WTC11 (cell line): ENCODE results near the gene CBX2. TPM values are rescaled to one million over a fixed set of nuclear protein-coding genes. Genes with fewer than 3 reads are reported as not detected.

Experiments
- ATAC-seq: fragments of 200-7000 bp; cut with Tn5 transposase; 2 replicates; pipeline ENCODE4 v1.10.0; 2021; ENCODE audit warnings: mild to moderate bottlenecking, moderate library complexity
- CTCF ChIA-PET: fragments of 300-600 bp; sonication (Branson Sonifier 250); formaldehyde crosslinking; loops from one replicate; lab custom pipeline; 2021; ENCODE audit warnings: antibody characterized with exemption; lab: Charles Lee
- POLR2A ChIA-PET: fragments of 350-600 bp; sonication (Branson Sonifier 250); formaldehyde crosslinking; loops from one replicate; lab custom pipeline; 2021; ENCODE audit warnings: antibody characterized with exemption; lab: Charles Lee
- DNase-seq: peaks from one replicate; pipeline ENCODE4 v3.0.0; 2021; ENCODE audit warnings: low spot score
- H3K27ac Mint-ChIP-seq: 2 replicates; pipeline ENCODE4 v1.8.0; 2021; ENCODE audit warnings: mixed read lengths
- H3K27me3 Mint-ChIP-seq: 2 replicates; pipeline ENCODE4 v1.8.0; 2021; ENCODE audit warnings: low read depth, mild to moderate bottlenecking, moderate library complexity, mixed read lengths
- H3K36me3 Mint-ChIP-seq: 2 replicates; pipeline ENCODE4 v1.8.0; 2021; ENCODE audit warnings: mixed read lengths
- H3K4me1 Mint-ChIP-seq: 2 replicates; pipeline ENCODE4 v1.8.0; 2022; ENCODE audit warnings: mixed read lengths
- H3K4me3 Mint-ChIP-seq: 2 replicates; pipeline ENCODE4 v1.8.0; 2021; ENCODE audit warnings: mild to moderate bottlenecking, moderate library complexity, mixed read lengths
- H3K9me3 Mint-ChIP-seq: 2 replicates; pipeline ENCODE4 v1.8.0; 2021; ENCODE audit warnings: mixed read lengths
- CBFB ChIP-seq: sonication (generic); formaldehyde crosslinking; IDR thresholded peaks from 2 replicates; pipeline ENCODE4 v1.8.1; 2022; ENCODE audit warnings: mild to moderate bottlenecking, low read depth, missing genetic modification reagents
- CDX4 ChIP-seq: fragments of 250-450 bp; sonication (Bioruptor Pico); IDR thresholded peaks from 2 replicates; pipeline ENCODE4 v1.9.0; 2021; ENCODE audit warnings: moderate library complexity, mild to moderate bottlenecking, inconsistent platforms, borderline replicate concordance
- CREB1 ChIP-seq: sonication (generic); formaldehyde crosslinking; IDR thresholded peaks from 2 replicates; pipeline ENCODE4 v1.8.0; 2023; ENCODE audit warnings: mild to moderate bottlenecking, missing genetic modification reagents
- EMX1 ChIP-seq: fragments of 250-450 bp; sonication (Bioruptor Pico); IDR thresholded peaks from 2 replicates; pipeline ENCODE4 v1.8.0; 2021; ENCODE audit warnings: mild to moderate bottlenecking
- FOXJ3 ChIP-seq: sonication (generic); formaldehyde crosslinking; IDR thresholded peaks from 2 replicates; pipeline ENCODE4 v1.9.0; 2021; ENCODE audit warnings: missing genetic modification reagents, mild to moderate bottlenecking, borderline replicate concordance
- GTF2I ChIP-seq: fragments of 250-450 bp; sonication (Bioruptor Pico); conservative IDR thresholded peaks from 2 replicates; pipeline ENCODE4 v1.4.0; 2021; ENCODE audit warnings: mild to moderate bottlenecking
- HMGXB4 ChIP-seq: sonication (generic); formaldehyde crosslinking; IDR thresholded peaks from 2 replicates; pipeline ENCODE4 v1.8.1; 2023; ENCODE audit warnings: mild to moderate bottlenecking, moderate library complexity, missing genetic modification reagents
- IRF2 ChIP-seq: sonication (generic); formaldehyde crosslinking; IDR thresholded peaks from 2 replicates; pipeline ENCODE4 v1.8.0; 2022; ENCODE audit warnings: low read depth, missing genetic modification reagents, borderline replicate concordance
- JUN ChIP-seq: sonication (generic); formaldehyde crosslinking; IDR thresholded peaks from 2 replicates; pipeline ENCODE4 v1.8.0; 2023; ENCODE audit warnings: mild to moderate bottlenecking, missing genetic modification reagents
- MAX ChIP-seq: sonication (generic); formaldehyde crosslinking; IDR thresholded peaks from 2 replicates; pipeline ENCODE4 v1.8.0; 2022; ENCODE audit warnings: mild to moderate bottlenecking, missing genetic modification reagents
- MXD4 ChIP-seq: fragments of 250-450 bp; sonication (Bioruptor Pico); IDR thresholded peaks from 2 replicates; pipeline ENCODE4 v1.8.0; 2021; ENCODE audit warnings: mild to moderate bottlenecking, moderate library complexity, borderline replicate concordance
- NFE2L1 ChIP-seq: sonication (generic); formaldehyde crosslinking; IDR thresholded peaks from 2 replicates; pipeline ENCODE4 v1.8.1; 2023; ENCODE audit warnings: missing genetic modification reagents
- NR3C1 ChIP-seq: sonication (generic); formaldehyde crosslinking; conservative IDR thresholded peaks from 2 replicates; pipeline ENCODE4 v1.8.1; 2023; ENCODE audit warnings: low read depth, mild to moderate bottlenecking, missing genetic modification reagents
- SMAD3 ChIP-seq: sonication (generic); formaldehyde crosslinking; IDR thresholded peaks from 2 replicates; pipeline ENCODE4 v1.8.0; 2022; ENCODE audit warnings: missing genetic modification reagents, mild to moderate bottlenecking, borderline replicate concordance
- SMAD4 ChIP-seq: sonication (generic); formaldehyde crosslinking; IDR thresholded peaks from 2 replicates; pipeline ENCODE4 v1.8.0; 2022; ENCODE audit warnings: mild to moderate bottlenecking, missing genetic modification reagents
- USF1 ChIP-seq: sonication (generic); formaldehyde crosslinking; IDR thresholded peaks from 2 replicates; pipeline ENCODE4 v1.8.0; 2022; ENCODE audit warnings: mild to moderate bottlenecking, missing genetic modification reagents
- ZBTB21 ChIP-seq: sonication (generic); formaldehyde crosslinking; IDR thresholded peaks from 2 replicates; pipeline ENCODE4 v1.8.1; 2023; ENCODE audit warnings: mild to moderate bottlenecking, missing genetic modification reagents, borderline replicate concordance
- ZNF219 ChIP-seq: sonication (generic); formaldehyde crosslinking; IDR thresholded peaks from 2 replicates; pipeline ENCODE4 v1.8.0; 2023; ENCODE audit warnings: missing genetic modification reagents, mild to moderate bottlenecking, borderline replicate concordance
- ZNF232 ChIP-seq: sonication (generic); formaldehyde crosslinking; IDR thresholded peaks from 2 replicates; pipeline ENCODE4 v1.8.0; 2022; ENCODE audit warnings: mild to moderate bottlenecking, missing genetic modification reagents
- ZNF281 ChIP-seq: sonication (generic); formaldehyde crosslinking; IDR thresholded peaks from 2 replicates; pipeline ENCODE4 v1.8.0; 2023; ENCODE audit warnings: mild to moderate bottlenecking, missing genetic modification reagents
- ZNF396 ChIP-seq: fragments of 250-450 bp; sonication (Bioruptor Pico); IDR thresholded peaks from 2 replicates; pipeline ENCODE4 v1.8.0; 2021; ENCODE audit warnings: mild to moderate bottlenecking, moderate library complexity, borderline replicate concordance
- ZNF423 ChIP-seq: fragments of 250-450 bp; sonication (Bioruptor Pico); IDR thresholded peaks from 2 replicates; pipeline ENCODE4 v2.1.2; 2022; ENCODE audit warnings: mild to moderate bottlenecking, moderate library complexity
- total RNA-seq: library from RNA; stranded (reverse); gene quantifications from 3 replicates; pipeline ENCODE4 v1.2.3, GENCODE V29; 2021

CBX2 gene
- total RNA-seq, 1 experiment from 2014 or later, result 85.5 TPM

GRCh38 chr17:79785017-79785899, 7.3 kb downstream of the CBX2 start:
- H3K36me3 Mint-ChIP-seq, result peaks cover 40% of the 10 kb centered on the region

GRCh38 chr17:79785900-79786810, 8.2 kb downstream of the CBX2 start:
- H3K9me3 Mint-ChIP-seq, result no peaks in the 10 kb centered on the region
- no peak for TF ChIP-seq JUN
- no peak for TF ChIP-seq CDX4 (CRISPR knock-in tag)
- no peak for TF ChIP-seq MAX
- TF ChIP-seq HMGXB4, result no peak
- TF ChIP-seq ZNF396 (CRISPR knock-in tag), result no peak
- TF ChIP-seq EMX1 (CRISPR knock-in tag), result no peak
- no peak for TF ChIP-seq NR3C1
- no peak for TF ChIP-seq NFE2L1 (CRISPR knock-in tag)
- TF ChIP-seq ZNF232, result no peak
- no peak for TF ChIP-seq FOXJ3 (CRISPR knock-in tag)
- no peak for TF ChIP-seq ZNF423 (CRISPR knock-in tag)
- no peak for TF ChIP-seq USF1 (CRISPR knock-in tag)
- no peak for TF ChIP-seq SMAD4 (CRISPR knock-in tag)
- TF ChIP-seq SMAD3 (CRISPR knock-in tag), result no peak
- TF ChIP-seq GTF2I (CRISPR knock-in tag), result no peak
- TF ChIP-seq ZNF219, result no peak
- no peak for TF ChIP-seq ZNF281 (CRISPR knock-in tag)
- no peak for TF ChIP-seq CBFB (CRISPR knock-in tag)
- TF ChIP-seq CREB1 (CRISPR knock-in tag), result no peak
- no peak for TF ChIP-seq ZBTB21 (CRISPR knock-in tag)

More at GRCh38 chr17:79785017-79785899, 7.3 kb downstream of the CBX2 start:
- ChIA-PET CTCF (interaction anchor here (0.8 to 2.8 kb wide), 3 partner anchors 12 to 50 kb away, joined by 3 to 15 read pairs (median 3); partner anchors contain the start of gene CBX8), POLR2A (interaction anchor here (0.9 kb wide), 1 partner anchor 11 kb away, joined by 3 read pairs; no protein-coding TSS in a partner anchor)
- no peak for TF ChIP-seq MXD4 (CRISPR knock-in tag)
- no peak for TF ChIP-seq ZNF423 (CRISPR knock-in tag)
- no peak for TF ChIP-seq IRF2 (CRISPR knock-in tag)
- no peak overlapping the region for H3K27ac Mint-ChIP-seq
- ATAC-seq, result no peak
- peaks cover 47% of the 10 kb centered on the region for H3K4me1 Mint-ChIP-seq
- no peak for DNase-seq
- peaks cover 38% of the 10 kb centered on the region for H3K27me3 Mint-ChIP-seq
- no peak overlapping the region for H3K4me3 Mint-ChIP-seq
- no peaks in the 10 kb centered on the region for H3K9me3 Mint-ChIP-seq

More at GRCh38 chr17:79785900-79786810, 8.2 kb downstream of the CBX2 start:
- ATAC-seq (no peak), DNase-seq (no peak)
- peaks cover 39% of the 10 kb centered on the region for H3K4me1 Mint-ChIP-seq
- H3K4me3 Mint-ChIP-seq, result no peak overlapping the region
- ChIA-PET CTCF (interaction anchor here (1.2 to 2.8 kb wide), 7 partner anchors 10 to 64 kb away, joined by 3 to 24 read pairs (median 7); partner anchors contain the start of gene CBX8), POLR2A (interaction anchor here (1.2 to 1.8 kb wide), 3 partner anchors 8 to 40 kb away, joined by 3 to 9 read pairs (median 5); partner anchors contain the start of gene CBX8)
- no peak overlapping the region for H3K27ac Mint-ChIP-seq
- peaks cover 31% of the 10 kb centered on the region for H3K36me3 Mint-ChIP-seq
- H3K27me3 Mint-ChIP-seq, result peaks cover 47% of the 10 kb centered on the region
